Nucleus accumbens (tissue), 56 donors: Measurements from ENCODE around the gene MYL9.

ENCODE experiments used
- DNase-seq, 56 donors: peaks; one replicate each; lab custom pipeline; 2025; lab: John Stamatoyannopoulos, UW

MYL9 gene

GRCh38 chr20:36578356-36579041, 37.2 kb downstream of the MYL9 start:
- no peak for DNase-seq

- no peak for DNase-seq
Observed at GRCh38 chr20:36579996-36580545, 38.8 kb downstream of the MYL9 start.

- no peak for DNase-seq
Observed at GRCh38 chr20:36582322-36582721, 41.0 kb downstream of the MYL9 start.

- DNase-seq = no peak
Observed at GRCh38 chr20:36582821-36583220, 41.5 kb downstream of the MYL9 start.

- no peak for DNase-seq
Observed at GRCh38 chr20:36584018-36584481, 42.7 kb downstream of the MYL9 start.

GRCh38 chr20:36585410-36586125, 44.2 kb downstream of the MYL9 start:
- DNase-seq = no peak

GRCh38 chr20:36587388-36588070, 46.2 kb downstream of the MYL9 start:
- no peak for DNase-seq

- DNase-seq = no peak
Observed at GRCh38 chr20:36591281-36591680, 50.0 kb downstream of the MYL9 start.

- peak in 14 of 56 donors; percentile 2 to 52 (median 9) for DNase-seq
Observed at GRCh38 chr20:36591854-36592641, 50.7 kb downstream of the MYL9 start.

- no peak for DNase-seq
Observed at GRCh38 chr20:36593347-36593929, 52.1 kb downstream of the MYL9 start.

GRCh38 chr20:36599912-36600345, 58.6 kb downstream of the MYL9 start:
- DNase-seq = no peak
